GM18870 (cell line): ENCODE data around the gene TREX2.
"Not testable (repeated sequence)": the region's sequence is repeated elsewhere in the genome, so short reads cannot be mapped to it uniquely, and the experiment has no call there.

ENCODE experiments used
- ATAC-seq: cut with Tn5 transposase; IDR thresholded peaks from one replicate; pipeline ENCODE4 v1.9.1; 2021; ENCODE audit warnings: moderate library complexity; ENCODE audit not compliant: unreplicated experiment

TREX2 gene

DNA sequence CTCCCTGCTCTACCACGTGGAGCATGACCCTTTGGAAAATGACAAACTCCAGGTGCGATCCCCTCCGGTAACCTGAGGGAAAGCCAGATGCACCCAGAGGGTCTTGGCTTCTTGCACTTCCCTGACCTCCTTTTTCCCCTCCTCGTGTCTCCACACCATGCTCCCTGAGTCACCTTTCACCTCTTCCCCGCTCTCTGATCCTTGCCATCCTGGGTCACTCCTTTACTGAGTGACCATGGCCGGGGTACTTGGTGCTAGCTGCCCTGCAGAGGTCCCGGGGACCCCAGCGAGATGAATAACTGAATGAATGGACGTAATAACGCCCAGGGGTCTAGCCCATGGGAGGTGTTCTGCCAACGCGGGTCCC lies 35.0 kb downstream of the TREX2 start:
- ATAC-seq = no peak

DNA sequence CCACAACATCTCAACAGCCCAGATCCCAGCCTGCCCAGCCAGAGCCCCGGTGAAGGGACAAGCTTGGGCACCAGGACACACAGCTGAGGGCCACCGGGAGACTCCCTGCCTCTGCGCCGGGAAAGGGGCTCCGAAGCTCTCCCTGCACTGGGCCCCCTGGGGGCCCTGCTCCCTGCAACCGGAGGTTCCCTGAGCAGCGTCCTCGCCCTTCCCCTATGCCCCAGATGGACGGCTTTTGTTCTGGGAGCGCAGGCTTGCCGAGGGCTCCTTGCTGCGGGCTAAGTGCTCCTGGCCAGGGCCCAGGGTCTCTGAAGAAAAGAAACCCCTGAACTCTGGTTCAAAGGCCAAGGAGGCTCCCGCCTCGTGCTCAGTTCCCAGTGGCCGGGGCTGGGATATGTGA lies 35.5 kb downstream of the TREX2 start:
- ATAC-seq = no peak

DNA sequence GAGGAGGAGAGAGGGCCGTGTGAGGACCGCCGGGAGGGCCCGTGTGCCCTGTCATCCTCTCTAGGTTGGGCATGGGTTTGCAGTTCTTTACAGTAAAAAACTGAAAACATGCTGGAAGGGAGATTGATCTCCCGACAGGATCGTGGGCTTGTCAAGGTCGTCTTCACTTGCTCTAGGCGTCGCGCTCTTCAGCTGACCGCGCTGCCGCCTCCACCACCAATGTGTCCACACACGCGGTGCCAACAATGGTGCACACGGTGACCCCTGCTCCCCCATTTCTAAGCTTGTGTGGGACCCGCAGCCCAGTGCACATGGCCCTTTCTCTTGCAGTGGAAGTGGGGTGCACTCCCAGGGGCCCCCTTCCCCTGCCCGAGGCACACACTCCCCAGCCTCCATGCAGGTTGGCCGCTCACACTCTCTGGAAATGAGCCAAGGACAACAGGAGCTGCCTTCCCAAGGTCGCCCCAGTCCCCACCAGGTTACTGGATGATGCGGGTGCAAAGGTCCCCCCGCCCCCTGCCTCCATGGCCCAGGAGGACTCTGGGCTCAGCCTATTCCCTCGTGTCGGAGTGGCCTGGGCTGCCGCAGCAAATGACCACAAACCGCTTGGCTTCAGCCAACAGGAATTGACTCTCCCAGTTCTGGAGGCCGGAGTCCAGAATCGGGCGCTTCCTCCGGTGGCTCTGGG lies 36.3 kb downstream of the TREX2 start:
- no peak for ATAC-seq

DNA sequence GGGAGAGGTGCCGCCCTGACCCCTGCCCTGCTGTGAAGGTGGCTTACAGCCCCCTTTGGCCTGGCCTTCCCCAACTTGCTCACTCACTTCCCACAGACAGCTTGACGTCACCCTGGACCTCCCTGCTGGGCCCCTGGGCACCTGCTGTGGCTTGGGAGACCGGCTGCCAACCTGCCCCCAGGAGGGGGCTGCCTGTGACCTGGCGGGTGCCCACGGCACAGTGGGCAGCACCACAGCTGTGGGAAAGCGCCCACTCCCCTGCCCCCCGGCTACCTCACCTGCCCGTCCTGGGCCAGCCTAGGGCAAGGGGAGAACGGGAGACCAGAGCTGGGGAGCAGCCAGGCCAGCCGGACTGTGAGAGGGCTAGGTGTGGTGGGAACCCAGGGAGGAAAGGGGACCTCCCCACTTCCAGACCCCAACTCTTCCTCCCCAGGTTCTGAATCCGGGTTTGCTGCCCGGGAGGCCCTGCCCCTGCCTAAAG lies 36.9 kb downstream of the TREX2 start:
- ATAC-seq = no peak

DNA sequence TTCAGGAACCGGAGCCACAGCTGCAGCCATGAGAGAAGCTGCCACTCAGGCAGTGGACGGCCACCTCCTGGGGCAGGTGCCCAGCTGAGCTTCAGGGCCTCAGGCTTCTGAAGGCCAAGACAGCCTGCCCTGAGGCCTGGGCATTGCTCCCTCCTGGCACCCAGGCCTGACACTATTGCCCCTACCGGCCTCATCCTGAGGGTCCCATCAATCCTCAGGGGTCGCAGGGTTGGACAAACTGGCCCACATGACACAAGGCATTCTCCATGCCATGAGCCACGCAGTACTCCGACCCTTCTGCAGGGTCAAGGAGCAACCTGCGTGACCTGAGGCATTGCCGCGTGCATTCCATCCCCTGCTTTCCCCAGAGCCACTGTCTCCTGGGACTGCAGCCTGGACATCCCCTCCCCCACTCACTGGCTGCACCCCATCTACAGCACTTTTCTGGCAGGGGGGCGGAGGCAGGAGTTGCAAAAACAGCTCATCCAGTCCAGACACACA lies 37.6 kb downstream of the TREX2 start:
- ATAC-seq = no peak

DNA sequence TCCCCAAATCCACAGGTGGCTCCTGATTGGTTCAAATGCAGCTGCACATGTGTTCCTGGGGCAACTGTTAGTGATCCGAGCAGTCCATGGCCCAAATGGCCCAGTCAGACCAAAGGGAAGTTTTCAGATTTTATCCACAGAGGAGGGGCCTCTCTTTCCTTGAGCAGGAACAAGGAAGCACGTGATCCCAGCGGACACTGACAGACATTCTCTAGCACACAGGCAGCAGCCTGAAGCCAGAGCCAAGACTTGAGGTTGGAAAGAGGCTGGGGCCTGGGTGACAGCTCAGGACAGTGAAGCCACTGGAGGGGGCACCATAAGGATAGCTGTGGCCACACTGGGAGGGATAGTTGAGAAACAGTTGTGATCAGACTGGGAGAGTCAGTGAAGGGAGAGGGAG lies 38.1 kb downstream of the TREX2 start:
- ATAC-seq = no peak

DNA sequence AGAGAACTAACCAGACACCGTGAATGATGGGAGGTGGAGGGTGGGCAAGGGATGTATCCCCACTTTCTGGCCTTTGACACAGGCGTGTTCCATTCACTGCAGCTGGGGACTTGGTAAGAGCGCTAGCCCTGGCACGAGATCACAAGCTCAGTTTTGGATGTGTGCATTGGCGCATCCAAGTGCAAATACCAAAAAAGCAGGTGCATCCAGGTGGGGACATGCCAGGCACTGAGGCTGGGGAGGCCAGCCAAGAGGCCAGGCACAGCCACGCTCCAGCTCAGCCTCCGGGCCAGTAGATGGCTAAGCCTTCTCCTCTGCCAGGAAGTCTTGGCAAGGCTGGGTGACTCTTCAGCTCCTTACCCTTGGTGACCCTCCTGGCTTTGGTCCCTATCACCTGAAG lies 39.0 kb downstream of the TREX2 start:
- ATAC-seq = no peak

DNA sequence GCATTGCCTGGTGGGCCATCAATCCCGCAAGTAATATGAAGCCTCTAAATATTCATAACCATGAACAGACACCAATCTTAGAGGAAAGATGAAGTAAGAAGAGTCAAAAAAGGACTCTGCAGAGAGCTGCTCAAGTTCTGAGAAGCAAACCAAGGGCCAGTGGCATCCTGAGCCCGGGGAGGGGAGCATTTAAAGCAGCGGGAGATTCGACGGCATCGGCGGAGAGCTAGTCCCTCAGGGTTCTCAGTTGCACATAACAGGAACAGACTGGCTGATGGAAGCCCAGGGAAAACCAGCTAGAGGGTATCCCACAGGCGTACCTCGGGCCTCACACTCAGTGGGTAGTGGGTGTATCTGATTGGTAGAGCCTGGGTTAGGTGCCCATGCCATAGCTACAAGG lies 39.8 kb downstream of the TREX2 start:
- ATAC-seq = no peak

DNA sequence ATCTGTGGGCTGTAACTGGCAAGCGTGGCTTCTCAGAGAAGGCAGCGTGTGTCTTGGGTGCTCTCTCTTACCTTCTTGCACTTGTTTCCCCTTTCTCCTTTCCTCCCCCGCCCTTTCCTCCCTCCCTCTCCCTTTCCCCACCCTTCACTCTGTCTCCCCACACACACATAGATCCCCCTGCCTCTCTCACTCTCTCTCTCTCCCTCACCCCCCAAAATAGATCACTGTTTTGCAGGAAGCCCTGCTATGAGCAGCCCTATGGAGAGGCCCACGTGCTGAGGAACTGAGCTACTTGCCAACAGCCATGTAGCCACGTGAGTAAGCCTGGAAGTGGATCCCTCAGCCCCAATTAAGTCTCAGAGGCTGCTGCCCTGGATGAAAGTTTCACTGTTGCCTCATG lies 40.4 kb downstream of the TREX2 start:
- ATAC-seq = no peak

DNA sequence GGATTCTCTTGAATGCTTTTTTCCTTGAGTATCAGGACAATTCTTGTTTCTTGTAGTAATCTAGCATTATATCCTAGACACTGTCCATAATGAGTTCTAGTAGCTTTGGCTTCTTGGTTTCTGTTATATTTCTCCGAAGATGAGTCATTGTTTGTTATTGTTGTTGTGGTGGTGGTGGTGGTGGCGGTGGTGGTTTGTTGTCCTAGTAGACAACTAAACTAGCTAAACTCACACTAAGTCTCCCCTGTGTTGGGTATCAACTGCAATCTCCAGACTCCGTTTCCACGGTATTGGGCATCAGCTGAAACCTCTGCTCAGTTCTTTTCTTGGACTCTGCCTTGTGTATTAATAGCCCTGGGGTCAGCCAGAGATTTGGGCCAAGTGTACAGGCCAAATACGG lies 41.5 kb downstream of the TREX2 start:
- not testable (repeated sequence) for ATAC-seq

DNA sequence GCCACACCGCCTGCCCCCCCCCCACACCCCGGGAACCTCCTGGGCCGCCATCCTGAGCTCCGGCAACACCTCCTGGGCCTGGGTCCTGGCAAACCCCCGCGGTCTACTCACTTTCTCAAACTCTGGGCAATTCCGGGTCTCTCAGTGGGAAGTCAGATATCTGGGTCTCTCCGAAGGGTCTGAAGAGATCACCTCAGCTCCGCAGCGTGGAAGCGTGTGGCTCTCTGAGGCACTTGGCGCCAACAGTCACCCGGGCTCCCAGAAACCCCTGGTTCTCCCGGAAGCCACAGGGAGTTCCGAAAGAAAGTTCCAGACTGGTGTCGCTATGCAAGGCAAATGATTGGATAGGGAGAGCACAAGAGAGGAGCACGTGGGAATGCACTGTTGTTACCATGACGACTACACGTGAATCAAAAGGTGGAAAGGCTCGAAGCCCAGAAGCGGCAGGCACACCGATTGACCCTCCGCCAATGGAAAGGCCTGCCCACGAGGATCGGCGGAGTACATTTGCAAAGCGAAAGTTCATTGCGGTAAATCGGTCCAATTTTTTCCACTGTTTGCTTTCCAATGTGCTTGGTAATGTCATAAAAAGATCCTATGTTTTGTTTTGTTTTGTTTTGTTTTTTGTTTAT lies 44.6 kb downstream of the TREX2 start, which contains the start of gene PNMA6E:
TSS of gene PNMA6E (minus strand) at position 218 of the 632 bp plus-strand sequence. CDS start 2,501 bp downstream, outside the sequence.
- ATAC-seq = no peak

DNA sequence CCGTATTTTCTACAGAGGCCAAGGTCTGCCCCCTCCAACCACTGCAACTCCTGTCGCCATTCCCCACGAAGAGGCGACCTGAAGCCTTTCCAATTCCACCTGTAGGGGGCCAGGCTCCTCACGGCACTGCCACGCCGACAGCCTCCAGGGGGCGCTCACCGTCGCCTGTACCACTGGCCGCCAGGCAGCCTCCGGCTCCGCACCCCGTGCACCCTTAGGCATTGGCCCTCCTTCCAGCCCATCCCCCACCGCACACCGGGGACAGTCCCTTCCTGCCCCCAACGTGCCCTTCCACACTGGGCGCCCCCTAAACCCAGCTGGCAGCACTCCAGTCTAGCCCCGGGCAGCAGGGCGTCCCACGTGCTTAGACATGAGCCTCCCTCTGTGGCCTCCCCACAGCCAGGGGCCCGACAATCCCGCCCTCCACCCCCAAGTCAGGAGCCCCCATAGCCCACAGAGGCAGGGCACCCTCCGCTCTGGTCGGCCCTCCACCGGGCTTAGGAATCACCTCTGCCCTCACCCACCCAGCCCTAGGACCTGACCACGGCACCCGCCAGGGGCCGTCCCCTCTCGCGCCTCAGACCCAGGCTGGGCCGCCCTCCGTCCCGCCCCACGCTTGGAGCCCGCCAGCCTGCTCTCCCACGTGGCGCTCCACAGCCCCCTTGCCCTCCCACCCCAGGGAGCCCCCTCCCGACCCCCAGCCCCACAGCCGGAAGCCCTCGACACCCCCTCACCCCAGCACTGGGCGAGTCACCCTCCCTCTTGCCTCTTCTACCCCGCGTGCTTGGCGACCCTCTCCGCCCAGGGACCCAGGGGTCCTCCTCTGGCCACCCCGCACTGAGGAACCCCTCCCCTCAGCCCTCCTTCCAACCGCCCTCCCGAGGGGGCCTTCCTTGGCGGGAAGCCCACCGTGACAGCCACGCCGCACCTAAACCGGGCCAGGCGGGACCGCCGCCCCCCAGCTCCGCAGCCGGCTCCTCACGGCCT lies 45.4 kb downstream of the TREX2 start:
- no peak for ATAC-seq

DNA sequence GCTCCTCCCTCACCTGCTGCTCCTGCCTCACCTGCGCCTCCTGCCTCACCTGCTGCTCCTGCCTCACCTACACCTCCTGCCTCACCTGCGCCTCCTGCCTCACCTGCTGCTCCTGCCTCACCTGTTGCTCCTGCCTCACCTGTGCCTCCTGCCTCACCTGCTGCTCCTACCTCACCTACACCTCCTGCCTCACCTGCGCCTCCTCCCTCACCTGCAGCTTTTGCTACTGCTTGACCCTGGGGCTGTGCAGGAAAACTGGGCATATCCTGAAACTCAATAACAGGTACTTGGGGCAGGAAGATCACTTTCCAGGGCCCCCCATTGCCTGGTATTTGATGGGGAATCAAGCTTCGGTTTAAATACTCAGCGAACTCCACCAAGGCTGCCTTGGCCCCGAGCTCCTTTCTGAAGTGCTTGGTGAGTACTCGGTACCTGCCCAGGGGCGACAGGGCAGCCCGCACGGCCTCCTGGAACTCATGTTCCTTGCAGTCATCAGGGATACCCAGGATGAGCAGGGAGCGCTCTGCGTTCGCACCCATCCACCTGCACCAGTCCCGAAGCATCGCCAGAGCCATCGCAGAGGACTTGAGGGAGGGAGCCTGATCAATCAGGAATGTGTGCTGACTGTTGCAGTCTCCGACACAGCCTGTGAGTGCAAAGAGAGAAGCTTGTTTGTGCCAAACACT lies 47.4 kb downstream of the TREX2 start:
- ATAC-seq = no peak

DNA sequence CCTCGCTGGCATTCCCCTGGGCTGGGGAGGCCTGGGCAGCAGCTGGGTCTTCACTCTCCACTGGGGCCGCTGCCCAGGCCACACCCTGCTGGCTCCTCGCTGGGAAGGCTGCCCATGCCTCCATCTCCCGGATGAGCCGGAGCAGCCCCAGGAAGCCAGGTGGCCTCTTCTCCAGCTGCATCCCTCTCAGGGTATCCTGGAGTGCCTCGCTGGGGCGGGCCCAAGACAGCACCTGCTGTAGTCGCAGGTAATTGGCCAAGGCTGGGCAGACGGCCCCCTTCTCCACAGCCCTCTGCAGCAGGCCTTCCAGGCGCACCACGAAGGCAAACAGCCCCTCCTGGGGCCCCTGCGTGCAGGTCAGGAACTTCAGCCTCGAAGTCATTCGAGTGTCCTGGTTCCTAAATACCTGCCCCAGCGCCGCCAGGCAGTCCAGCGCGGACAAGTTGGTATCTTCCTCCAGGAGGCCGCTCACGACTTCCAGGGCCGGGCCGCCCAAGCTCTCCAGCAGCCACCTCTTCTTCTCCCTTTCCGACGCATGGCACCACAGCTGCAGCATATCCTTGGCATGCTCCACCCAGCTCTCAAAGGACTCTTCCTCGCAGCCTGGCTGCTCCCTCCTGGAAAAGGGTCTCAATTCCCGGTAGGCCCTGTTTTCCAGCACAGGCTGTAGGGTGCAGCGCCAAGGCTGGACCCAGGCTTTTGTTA lies 48.4 kb downstream of the TREX2 start:
- ATAC-seq = no peak

DNA sequence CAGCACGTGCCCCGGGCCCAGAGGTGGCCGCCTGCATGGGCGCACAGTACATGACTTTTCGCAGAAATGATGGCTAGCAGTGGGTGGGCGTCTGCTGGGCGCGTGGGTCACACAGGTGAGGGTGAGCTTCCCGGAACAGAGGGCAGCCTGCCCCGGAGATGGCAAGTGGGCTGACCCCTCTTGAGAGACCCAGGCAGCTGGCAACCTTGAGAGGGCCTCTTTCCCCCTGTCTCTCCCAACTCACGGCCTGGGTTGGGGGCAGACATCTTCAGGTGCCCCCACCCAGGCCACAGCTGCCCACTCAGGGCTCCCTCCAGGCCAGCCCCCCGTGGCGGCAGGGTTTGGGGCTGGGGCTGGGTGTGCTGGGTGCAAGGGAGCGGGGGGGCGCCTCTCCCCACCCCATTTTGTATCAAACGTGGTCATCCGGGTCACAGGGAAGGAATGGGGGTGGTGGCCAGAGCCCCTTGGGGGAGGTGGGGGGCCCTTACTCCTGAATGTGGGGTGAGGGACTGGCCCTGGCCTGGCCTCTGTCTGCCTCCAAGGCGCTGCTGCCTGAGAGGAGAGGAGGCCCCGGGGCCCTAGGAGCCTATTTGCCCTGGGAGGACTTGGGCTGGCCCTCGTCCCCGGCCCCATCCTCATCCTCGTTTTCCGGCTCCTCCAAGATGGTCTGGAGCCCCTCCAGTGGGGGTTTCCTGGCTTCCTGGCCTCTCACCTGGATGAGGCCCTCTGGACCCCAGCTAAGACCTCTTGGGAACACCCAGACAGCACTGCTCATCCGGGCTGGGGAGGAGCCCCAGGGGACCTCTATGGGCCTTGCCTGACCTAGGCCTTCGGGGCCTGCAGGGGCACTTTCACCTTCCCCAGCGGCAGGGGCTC lies 49.3 kb downstream of the TREX2 start:
- no peak for ATAC-seq

DNA sequence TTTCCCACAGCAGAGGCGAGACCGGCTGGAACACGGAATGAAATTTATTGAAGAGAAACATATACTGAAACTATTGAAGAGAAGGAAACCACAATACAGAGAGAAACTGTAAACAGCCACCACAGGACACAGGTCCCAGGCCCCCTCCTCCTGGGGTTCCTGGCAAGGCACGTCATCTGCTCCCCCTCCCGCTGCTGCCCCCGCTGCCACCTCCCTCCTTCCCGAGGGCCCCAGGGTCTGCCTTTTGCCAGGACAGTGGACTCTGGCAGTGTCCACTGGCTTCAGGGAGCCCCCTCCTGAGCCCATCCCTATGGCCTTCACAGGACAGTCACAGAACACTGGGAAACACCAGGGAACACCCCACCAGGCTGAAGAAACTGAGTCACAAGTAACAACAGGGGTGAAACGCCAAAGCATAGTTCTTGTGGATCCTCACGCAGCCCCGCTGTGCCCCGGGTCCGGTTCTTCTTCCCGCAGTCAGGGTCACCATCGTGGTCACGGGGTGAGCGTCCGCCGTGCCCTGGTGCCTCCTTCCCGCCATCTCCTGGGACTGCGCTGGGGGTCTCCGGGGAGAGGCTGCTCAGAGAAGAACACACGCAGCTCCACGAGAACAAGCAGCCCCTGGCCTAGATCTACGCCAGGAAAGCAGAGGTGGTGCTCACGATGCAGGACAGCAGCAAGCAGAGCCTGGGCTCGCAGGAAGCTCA lies 50.1 kb downstream of the TREX2 start:
- no peak for ATAC-seq

DNA sequence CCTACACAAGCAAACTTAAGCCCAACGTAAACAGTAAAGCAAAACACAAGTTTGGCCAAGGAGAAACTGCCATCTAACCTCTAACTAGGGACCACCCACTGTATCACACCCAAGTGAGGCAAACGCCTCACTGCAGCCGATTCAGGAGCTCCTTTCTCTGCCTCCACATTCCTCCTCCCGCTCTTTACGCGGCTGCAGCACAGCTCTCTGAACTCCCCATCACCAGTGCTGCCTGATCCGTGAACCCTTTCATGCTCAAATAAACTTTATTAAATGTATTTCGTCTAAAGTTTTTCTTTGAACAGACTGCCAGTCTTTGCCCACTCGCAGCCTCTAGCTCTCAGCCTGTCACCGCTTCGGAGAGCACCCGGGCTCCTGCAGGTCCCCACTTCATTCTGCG lies 51.2 kb downstream of the TREX2 start:
- no peak for ATAC-seq
